Gastrocnemius medialis (tissue), 4 donors: ENCODE measurements around the gene GALNT2.

Experiments
- POLR2A ChIP-seq, 2 donors: fragments of 450-650 bp; IDR thresholded peaks; one replicate each; pipeline ENCODE4 v1.6.1; 2017; ENCODE audit warnings: antibody characterized with exemption in 2 of 2, mild to moderate bottlenecking in 2 of 2, moderate library complexity in 2 of 2
- TF ChIP-seq, protein P1 (sequence below), 5 experiments: fragments of 450-650 bp in 3 of 5; fragments of 200-600 bp in 2 of 5; sonication (generic) in 2 of 5; IDR thresholded peaks in 4 of 5; conservative IDR thresholded peaks in 1 of 5; 1 replicate in 4 of 5; 2 replicates in 1 of 5; pipeline ENCODE4 v1.5.1; 2016 to 2019; ENCODE audit warnings: antibody characterized with exemption in 5 of 5, mild to moderate bottlenecking in 3 of 5, moderate library complexity in 3 of 5

DNA sequence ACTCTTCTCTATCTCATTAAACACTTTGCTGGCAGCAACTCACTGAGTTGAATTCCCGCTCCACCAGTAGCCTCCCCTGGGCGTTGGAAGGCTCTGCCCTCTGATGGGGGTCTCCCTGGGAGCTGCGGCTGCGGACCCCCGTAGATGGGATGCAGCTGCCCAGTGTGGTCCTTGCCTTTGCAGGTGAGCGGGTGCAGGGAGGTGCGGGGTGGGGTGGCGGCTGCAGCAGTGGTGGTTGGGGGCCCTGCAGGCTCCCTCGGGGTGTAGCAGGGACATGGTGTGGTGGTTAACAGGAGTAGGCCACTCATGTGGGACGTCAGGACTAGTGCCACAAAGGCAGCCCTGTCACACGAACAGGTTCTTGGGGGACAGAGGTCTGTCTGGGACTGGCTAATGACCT, 42.0 kb downstream of the GALNT2 start:
- TF ChIP-seq, protein P1, sequence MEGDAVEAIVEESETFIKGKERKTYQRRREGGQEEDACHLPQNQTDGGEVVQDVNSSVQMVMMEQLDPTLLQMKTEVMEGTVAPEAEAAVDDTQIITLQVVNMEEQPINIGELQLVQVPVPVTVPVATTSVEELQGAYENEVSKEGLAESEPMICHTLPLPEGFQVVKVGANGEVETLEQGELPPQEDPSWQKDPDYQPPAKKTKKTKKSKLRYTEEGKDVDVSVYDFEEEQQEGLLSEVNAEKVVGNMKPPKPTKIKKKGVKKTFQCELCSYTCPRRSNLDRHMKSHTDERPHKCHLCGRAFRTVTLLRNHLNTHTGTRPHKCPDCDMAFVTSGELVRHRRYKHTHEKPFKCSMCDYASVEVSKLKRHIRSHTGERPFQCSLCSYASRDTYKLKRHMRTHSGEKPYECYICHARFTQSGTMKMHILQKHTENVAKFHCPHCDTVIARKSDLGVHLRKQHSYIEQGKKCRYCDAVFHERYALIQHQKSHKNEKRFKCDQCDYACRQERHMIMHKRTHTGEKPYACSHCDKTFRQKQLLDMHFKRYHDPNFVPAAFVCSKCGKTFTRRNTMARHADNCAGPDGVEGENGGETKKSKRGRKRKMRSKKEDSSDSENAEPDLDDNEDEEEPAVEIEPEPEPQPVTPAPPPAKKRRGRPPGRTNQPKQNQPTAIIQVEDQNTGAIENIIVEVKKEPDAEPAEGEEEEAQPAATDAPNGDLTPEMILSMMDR (IDR thresholded peaks at IDR 0.05 in 4 of 5, conservative IDR thresholded peaks at IDR 0.05 in 1 of 5) = no peak
- TF ChIP-seq POLR2A (IDR thresholded peaks at IDR 0.05) = no peak
